CD4-positive, alpha-beta T cell treated with Interleukin-4 for 1 hour (primary cell): Measurements from ENCODE around the gene HINT3.
A peak's percentile ranks its signal among the peaks of the same experiment; 100 is the strongest.
"Not testable (repeated sequence)": the region's sequence is repeated elsewhere in the genome, so short reads cannot be mapped to it uniquely, and the experiment has no call there.

Source experiments
- DNase-seq, 2 donors: peaks; one replicate each; pipeline ENCODE4 v3.0.0-alpha.2; 2020 to 2022

Gene HINT3

GRCh38 chr6:125963817-125964216, 7.2 kb downstream of the HINT3 start:
- DNase-seq, result no peak

GRCh38 chr6:125966569-125966968, 10.0 kb downstream of the HINT3 start:
- DNase-seq, result no peak

GRCh38 chr6:125968493-125968892, 11.9 kb downstream of the HINT3 start:
- no peak for DNase-seq

- no peak for DNase-seq
These were observed 14.2 kb downstream of the HINT3 start for GRCh38 chr6:125970760-125971159.

- DNase-seq, result not testable (repeated sequence)
These were observed 15.9 kb downstream of the HINT3 start for GRCh38 chr6:125972478-125972877.

GRCh38 chr6:125974214-125974866, 17.8 kb downstream of the HINT3 start:
- DNase-seq, result peak in 1 of 2 donors; percentile 71

GRCh38 chr6:125979101-125979500, 22.5 kb downstream of the HINT3 start:
- no peak for DNase-seq

- DNase-seq, result no peak
These were observed 25.1 kb downstream of the HINT3 start for GRCh38 chr6:125981571-125982185.

GRCh38 chr6:125983246-125983945, 26.8 kb downstream of the HINT3 start:
- no peak for DNase-seq

- DNase-seq, result no peak
These were observed 27.7 kb downstream of the HINT3 start for GRCh38 chr6:125984311-125984710.

- no peak for DNase-seq
These were observed 29.0 kb downstream of the HINT3 start for GRCh38 chr6:125985522-125985921.

GRCh38 chr6:125985979-125986300, 29.4 kb downstream of the HINT3 start:
- no peak for DNase-seq

- DNase-seq, result peak; percentile 86
These were observed 29.9 kb downstream of the HINT3 start, which contains the start of gene TRMT11 for GRCh38 chr6:125986301-125987025. Gene TRMT11 (plus strand): TSS chr6:125986540. CDS start chr6:125986551, 11 bp downstream.

- peak in 1 of 2 donors; percentile 11 for DNase-seq
These were observed 30.6 kb downstream of the HINT3 start for GRCh38 chr6:125987026-125987617.

GRCh38 chr6:125988280-125988679, 31.7 kb downstream of the HINT3 start:
- no peak for DNase-seq

- no peak for DNase-seq
These were observed 33.1 kb downstream of the HINT3 start for GRCh38 chr6:125989631-125990030.

GRCh38 chr6:125991653-125992052, 35.1 kb downstream of the HINT3 start:
- DNase-seq, result no peak

- no peak for DNase-seq
These were observed 38.3 kb downstream of the HINT3 start for GRCh38 chr6:125994670-125995488.

GRCh38 chr6:125995972-125996580, 39.5 kb downstream of the HINT3 start:
- DNase-seq, result peak; percentile 66 to 78

- DNase-seq, result no peak
These were observed 46.4 kb downstream of the HINT3 start for GRCh38 chr6:126002755-126003679.

- no peak for DNase-seq
These were observed 51.2 kb downstream of the HINT3 start for GRCh38 chr6:126007800-126008199.
